ENCODE measurements around the gene RBBP8NL. TPM values are rescaled to one million over a fixed set of nuclear protein-coding genes. Genes with fewer than 3 reads are reported as not detected.

RBBP8NL gene
- total RNA-seq, 1 donor from 2014 or later = 0.10 TPM

DNA sequence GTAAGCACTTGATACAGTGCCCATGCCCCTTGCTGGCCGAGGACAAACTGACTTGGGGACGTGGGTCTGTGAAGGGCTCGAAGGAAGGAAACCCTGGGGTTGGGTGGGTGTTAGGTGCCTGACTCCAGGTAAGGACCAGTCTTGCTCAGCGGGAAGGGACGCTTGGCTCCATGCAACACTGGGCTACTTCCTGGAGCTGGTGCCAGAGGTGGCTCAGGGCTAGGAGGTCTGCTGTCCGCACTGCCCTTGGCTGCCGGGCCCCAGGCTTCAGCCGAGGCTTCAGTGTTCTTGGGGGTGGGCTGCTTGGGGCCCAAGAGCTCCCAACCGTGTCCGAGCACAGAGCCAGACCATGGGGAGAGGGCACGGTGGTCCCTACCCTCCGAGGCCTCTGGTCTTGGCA is 43.1 kb upstream of the RBBP8NL start:
- Mint-ChIP-seq H3K9me3 (ENCODE audit: unreplicated experiment) (no peaks in the 10 kb centered on the region), H3K27me3 (ENCODE audit: unreplicated experiment) (peaks cover 11% of the 10 kb centered on the region), H3K4me3 (ENCODE audit: unreplicated experiment) (no peak overlapping the region), H3K4me1 (ENCODE audit: unreplicated experiment) (no peaks in the 10 kb centered on the region), H3K36me3 (ENCODE audit: low read depth, unreplicated experiment) (no peaks in the 10 kb centered on the region), H3K27ac (ENCODE audit: unreplicated experiment) (no peak overlapping the region)
- TF ChIP-seq, protein P1, sequence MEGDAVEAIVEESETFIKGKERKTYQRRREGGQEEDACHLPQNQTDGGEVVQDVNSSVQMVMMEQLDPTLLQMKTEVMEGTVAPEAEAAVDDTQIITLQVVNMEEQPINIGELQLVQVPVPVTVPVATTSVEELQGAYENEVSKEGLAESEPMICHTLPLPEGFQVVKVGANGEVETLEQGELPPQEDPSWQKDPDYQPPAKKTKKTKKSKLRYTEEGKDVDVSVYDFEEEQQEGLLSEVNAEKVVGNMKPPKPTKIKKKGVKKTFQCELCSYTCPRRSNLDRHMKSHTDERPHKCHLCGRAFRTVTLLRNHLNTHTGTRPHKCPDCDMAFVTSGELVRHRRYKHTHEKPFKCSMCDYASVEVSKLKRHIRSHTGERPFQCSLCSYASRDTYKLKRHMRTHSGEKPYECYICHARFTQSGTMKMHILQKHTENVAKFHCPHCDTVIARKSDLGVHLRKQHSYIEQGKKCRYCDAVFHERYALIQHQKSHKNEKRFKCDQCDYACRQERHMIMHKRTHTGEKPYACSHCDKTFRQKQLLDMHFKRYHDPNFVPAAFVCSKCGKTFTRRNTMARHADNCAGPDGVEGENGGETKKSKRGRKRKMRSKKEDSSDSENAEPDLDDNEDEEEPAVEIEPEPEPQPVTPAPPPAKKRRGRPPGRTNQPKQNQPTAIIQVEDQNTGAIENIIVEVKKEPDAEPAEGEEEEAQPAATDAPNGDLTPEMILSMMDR (IDR thresholded peaks at IDR 0.05; ENCODE audit: unreplicated experiment) = no peak
- no peak for DNase-seq (ENCODE audit: low spot score)

DNA sequence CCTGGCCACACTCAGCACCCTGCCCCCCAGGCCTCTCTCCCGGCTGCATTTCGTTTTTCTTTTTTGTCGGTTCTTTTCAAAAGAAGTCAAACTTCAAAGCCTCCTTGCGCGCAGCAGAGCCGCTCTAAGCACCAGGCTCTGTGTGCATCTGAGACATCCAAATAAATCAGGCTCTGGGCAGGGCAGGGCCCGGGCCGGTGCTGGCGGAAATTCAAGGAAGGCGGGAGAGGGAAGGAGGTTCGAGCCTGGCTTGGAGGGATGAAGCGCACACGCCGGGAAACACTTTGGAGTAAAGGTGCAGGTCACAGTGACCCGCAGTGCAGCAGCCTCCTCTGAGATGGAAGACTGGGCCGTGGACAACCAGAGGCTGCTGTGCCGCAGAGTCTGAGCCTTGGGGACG is 42.7 kb upstream of the RBBP8NL start:
- Mint-ChIP-seq H3K4me1 (ENCODE audit: unreplicated experiment) (no peaks in the 10 kb centered on the region), H3K9me3 (ENCODE audit: unreplicated experiment) (no peaks in the 10 kb centered on the region), H3K4me3 (ENCODE audit: unreplicated experiment) (no peak overlapping the region), H3K27me3 (ENCODE audit: unreplicated experiment) (peaks cover 11% of the 10 kb centered on the region), H3K36me3 (ENCODE audit: low read depth, unreplicated experiment) (no peaks in the 10 kb centered on the region), H3K27ac (ENCODE audit: unreplicated experiment) (no peak overlapping the region)
- TF ChIP-seq, protein P1 (IDR thresholded peaks at IDR 0.05; ENCODE audit: unreplicated experiment) = no peak
- DNase-seq (ENCODE audit: low spot score) = no peak

DNA sequence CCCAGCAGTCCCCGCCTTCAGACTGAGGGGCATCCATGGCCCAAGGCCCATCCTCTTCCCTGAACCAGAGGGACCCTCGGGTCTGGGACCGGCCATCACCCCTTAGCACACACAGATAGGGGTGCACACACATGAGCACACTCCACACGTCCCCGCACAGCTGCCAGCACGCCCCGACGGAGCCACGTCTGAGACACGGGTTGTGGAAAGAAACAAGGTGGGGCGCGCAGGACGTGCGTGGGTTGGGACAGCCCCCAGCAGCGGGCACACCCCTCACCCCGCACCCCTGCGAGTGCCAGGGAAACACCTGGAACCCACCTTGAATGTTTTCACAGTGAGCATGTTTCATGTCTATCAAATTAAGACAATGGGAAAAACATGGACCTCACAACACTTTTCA is 42.0 kb upstream of the RBBP8NL start:
- Mint-ChIP-seq H3K4me3 (ENCODE audit: unreplicated experiment) (no peak overlapping the region), H3K36me3 (ENCODE audit: low read depth, unreplicated experiment) (no peaks in the 10 kb centered on the region), H3K4me1 (ENCODE audit: unreplicated experiment) (no peaks in the 10 kb centered on the region), H3K27ac (ENCODE audit: unreplicated experiment) (no peak overlapping the region), H3K27me3 (ENCODE audit: unreplicated experiment) (peaks cover 11% of the 10 kb centered on the region), H3K9me3 (ENCODE audit: unreplicated experiment) (no peaks in the 10 kb centered on the region)
- DNase-seq (ENCODE audit: low spot score) = no peak
- TF ChIP-seq, protein P1 (IDR thresholded peaks at IDR 0.05; ENCODE audit: unreplicated experiment) = no peak

DNA sequence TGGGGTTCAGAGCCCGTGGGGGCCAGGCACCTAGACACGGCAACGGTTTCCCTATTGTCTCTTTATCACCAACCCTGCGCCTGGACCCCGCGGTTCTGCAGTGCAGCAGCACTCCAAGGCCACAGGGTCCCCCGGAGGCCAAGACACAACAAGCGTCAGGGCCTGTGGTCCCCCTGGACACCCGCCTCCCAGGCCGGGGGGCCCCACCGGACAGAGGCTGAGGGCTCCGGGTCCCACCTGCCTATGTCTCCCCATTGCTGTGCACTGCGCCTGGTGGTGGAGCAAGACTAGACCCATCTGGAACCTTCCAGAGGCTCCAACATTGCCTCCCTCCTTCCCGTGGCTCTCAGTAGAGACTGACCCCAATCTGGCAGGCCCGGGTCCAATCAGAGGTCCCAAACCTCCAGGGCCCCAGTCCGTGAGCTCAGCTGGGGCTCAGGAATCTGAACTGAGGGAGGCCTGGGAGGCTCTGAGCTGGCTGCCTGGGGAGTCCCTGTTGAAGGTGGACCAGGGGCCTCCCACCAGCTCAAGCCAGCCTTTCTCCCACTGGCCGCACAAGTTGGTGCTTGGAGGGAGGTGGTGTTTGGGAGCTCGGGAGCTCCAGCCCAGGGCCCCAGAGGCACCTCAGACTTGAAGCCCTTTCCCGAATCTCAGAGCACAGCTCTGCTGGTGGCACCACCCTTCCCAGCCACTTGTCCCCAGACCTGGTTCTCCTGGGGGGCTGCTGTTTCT is 39.6 kb upstream of the RBBP8NL start:
- no peaks in the 10 kb centered on the region for H3K4me1 Mint-ChIP-seq (ENCODE audit: unreplicated experiment)
- DNase-seq (ENCODE audit: low spot score) = no peak
- peaks cover 12% of the 10 kb centered on the region for H3K27me3 Mint-ChIP-seq (ENCODE audit: unreplicated experiment)
- H3K4me3 Mint-ChIP-seq (ENCODE audit: unreplicated experiment) = no peak overlapping the region
- H3K9me3 Mint-ChIP-seq (ENCODE audit: unreplicated experiment) = no peaks in the 10 kb centered on the region
- H3K36me3 Mint-ChIP-seq (ENCODE audit: low read depth, unreplicated experiment) = no peaks in the 10 kb centered on the region
- TF ChIP-seq, protein P1 (IDR thresholded peaks at IDR 0.05; ENCODE audit: unreplicated experiment) = no peak
- H3K27ac Mint-ChIP-seq (ENCODE audit: unreplicated experiment) = no peak overlapping the region

DNA sequence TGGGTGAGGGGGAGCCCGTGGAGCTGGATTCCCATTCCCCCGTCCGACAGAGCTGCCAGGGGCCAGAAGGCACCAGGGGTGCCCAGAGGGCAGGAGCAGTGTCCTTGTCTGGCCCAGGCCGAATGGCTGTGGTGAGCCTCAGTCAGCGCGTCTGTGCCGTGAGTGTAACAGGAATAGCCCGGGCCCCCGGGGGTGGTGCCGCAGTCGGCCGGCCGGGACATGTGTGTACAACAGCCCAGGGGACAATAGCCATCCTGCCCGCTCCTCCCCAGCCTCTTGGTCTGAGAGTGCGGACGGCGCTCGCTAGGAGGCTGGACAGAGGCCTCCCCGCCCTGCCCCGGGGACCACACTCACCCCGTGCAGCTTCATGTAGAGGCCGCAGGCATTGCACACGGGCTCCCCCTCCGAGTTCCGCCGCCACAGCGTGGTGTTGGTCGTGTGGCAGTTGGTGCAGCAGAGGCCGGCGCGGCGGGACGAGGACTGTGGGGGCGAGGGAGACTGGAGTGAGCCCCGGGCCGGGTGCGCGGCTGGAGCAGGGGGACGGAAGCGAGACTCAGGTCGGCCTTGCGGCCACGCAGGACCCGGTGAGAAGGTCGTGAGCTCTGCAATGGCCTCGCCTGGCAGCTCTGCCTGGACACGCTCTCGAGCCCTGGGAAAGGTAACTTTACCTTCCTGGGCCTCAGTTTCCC is 38.9 kb upstream of the RBBP8NL start:
- TF ChIP-seq, protein P1 (IDR thresholded peaks at IDR 0.05; ENCODE audit: unreplicated experiment) = no peak
- Mint-ChIP-seq H3K27me3 (ENCODE audit: unreplicated experiment) (peaks cover 12% of the 10 kb centered on the region), H3K27ac (ENCODE audit: unreplicated experiment) (no peak overlapping the region), H3K4me1 (ENCODE audit: unreplicated experiment) (no peaks in the 10 kb centered on the region), H3K9me3 (ENCODE audit: unreplicated experiment) (no peaks in the 10 kb centered on the region), H3K36me3 (ENCODE audit: low read depth, unreplicated experiment) (no peaks in the 10 kb centered on the region), H3K4me3 (ENCODE audit: unreplicated experiment) (no peak overlapping the region)
- no peak for DNase-seq (ENCODE audit: low spot score)

Data from endothelial cell (in vitro differentiated cells).